GM19043 (cell line): Measurements from ENCODE around the gene LDHB.
"Not testable (repeated sequence)": the region's sequence is repeated elsewhere in the genome, so short reads cannot be mapped to it uniquely, and the experiment has no call there.

ENCODE experiments used
- ATAC-seq: cut with Tn5 transposase; IDR thresholded peaks from one replicate; pipeline ENCODE4 v1.9.1; 2021; ENCODE audit warnings: low read depth; ENCODE audit not compliant: unreplicated experiment

Gene LDHB

DNA sequence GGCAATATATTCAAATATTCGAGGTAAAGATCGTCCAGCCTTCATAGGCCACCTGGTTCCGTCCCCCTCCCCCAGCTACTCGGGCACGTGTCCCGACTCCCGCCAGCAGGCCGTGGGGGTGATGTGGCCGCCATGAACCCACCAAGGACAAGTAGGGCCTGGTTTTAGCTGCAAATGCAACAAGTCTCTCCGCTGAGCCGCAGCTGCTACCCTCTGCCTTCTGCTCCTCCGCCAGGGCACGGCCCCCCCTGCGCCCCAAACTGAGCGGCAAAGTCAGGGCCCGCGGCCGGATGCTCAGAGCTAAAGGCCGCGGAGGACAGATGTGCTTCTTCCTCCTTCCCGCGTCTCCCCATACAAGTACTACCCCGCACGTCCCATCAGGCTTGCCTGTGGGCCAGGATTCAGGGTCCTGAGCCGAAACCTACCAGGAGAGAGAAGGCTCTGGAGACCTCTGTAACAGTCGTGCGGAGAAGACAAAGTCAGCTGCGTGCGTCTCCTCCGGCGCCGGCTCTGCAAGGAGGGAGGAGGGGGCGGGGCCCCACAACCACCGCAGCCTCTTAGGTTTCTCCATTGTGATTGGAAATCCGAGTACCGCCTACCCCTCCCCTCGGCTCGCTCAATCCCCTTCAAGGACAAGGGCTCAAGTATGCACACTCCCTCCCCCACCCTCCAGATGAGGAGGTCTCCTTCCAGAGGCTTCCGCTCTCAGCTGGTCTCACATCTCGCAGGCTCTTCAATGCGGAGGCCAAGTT, at the start of gene LDHB:
LDHB (minus strand) TSS at position 517 of the 752 bp plus-strand sequence. CDS start 3,171 bp downstream, outside the sequence.
- ATAC-seq = peak; percentile 94

DNA sequence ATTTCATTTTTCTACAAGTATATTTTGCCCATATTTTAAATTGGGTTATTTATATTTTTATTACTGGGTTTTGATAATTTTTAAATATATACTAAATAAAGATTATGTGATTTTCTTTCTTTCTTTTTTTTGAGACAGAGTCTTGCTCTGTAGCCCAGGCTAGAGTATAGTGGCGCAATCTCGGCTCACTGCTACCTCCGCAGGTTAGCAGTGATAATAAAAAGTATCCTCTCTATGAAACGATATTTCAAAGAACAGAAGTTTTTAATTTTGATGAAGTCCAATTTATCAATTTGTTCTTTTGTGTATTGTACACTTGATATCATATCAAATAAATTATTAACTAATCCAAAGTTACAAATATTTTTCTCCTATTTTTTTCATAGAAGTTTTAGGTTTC, 47.2 kb upstream of the LDHB start:
- ATAC-seq = no peak

DNA sequence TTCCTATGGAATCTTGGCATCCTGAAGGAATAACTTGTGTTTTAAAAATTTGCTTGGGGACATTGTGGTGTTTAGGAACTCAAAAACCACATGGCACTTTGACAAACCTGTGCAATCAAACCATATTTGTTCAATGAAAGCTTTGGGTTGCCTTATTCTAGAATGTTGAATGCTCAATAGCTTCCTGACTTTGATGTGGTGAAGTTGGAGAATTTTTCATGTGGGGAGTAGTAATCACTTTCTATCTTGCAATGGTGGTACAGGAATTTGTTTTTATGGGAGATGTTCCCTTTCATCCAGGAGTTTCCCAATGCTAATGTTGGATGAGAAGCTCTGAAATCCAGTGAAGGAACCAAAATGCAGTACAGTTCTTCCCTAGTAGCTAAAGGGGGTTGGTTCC, 42.2 kb upstream of the LDHB start:
- ATAC-seq = no peak

DNA sequence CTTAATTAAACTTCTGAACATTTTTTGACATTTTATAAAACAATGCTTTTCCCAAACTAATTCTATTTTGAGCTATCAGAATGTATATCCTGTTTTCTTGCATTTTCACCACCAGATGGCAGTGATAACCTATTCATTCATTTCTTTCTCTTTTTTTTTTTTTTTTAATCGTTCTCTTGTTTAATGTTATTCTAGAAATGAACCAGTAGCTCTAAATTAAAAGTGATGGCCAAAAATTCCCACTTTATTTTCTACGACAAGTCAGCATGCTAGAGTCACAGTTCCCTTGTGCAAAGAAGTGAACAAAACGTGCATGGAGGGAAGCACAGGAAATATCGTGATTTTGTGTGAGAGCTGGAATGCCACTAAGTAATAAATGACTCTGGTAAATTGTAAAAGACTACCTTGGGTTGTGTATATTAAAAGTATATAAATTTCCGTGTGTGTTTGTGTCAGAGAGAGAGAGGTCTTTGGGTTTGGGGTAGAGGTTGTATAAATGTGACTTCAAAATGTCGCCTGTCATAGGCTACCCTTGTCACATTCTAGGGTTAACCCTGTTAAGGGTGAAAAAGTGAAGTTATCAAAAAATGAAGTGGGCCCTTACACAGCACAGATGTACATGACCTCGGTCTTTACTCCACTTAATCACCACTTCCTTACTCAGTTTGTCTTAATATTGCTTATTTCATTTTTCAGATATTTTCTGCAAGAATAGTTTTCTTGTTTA, 40.4 kb upstream of the LDHB start:
- ATAC-seq = no peak

DNA sequence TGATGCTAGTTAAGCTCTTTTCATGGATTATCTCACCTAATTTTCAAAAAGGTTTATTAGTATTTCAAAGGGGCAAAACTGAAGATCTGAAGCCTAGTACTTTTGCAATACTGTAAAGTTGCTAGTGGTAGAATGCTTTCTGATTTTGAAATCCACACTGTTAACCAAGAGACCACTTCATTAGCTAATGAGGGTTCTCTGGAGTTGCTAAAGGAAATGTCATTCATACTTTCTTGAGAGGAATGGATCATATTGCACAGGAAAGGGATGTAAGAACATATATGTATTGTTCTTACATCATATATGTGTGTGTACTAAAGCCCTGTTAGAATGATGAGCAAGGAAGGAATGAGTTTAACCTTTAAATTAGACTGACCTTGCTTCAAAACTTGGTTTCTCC, 39.0 kb upstream of the LDHB start:
- no peak for ATAC-seq

DNA sequence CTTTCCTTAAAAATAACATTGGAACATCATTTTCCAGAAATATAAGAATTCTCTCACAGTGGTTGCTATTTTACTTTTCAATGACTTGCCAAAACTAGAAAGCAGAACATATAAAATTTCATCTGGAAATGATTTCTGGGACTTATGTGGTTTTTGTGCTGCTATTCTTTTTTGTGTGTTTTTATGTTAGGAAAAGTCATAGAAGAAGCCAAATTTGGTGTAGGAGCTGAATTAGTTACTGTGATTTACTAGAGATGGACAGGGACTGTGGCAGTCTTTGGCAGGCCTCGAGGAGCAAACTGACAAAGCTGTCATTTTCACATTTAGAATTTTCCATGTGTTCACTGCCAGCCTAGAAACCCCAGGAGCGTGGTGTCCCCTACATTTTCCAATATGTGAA, 38.3 kb upstream of the LDHB start:
- ATAC-seq = no peak

DNA sequence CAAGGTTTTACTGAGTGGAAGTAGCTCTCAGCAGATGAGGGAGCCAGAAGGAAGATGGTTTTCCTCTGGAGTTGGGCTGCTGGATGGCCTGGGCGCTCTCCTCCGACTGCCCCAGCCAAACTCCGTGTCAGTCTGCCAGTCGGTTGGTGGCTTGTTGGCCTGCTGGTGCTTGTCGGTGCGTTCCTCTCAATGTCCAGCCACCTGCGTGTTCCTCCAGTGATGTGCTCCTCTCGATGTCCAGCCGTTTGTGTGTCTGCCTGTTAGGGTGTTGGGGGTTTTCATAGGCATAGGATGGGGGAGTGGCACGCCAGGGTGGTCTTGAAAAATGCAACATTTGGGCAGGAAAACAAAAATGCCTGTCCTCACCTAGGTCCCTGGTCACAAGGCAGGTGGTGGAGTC, 37.0 kb upstream of the LDHB start:
- ATAC-seq = no peak

DNA sequence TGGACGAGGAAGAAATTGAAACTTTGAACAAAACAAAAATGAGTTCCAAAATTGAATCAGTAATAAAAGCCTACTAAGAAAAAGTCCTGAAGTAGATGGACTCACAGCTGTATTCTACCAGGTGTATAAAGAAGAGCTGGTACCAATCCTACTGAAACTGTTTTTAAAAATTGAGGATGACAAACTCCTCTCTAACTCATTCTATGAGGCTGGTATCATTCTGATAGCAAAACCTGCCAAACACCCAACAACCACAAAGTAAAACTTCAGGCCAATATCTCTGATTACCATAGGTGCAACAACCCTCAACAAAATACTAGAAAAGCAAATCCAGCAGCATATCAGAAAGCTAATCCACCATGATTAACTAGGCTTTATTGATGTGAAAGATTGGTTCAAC, 33.9 kb upstream of the LDHB start:
- ATAC-seq = no peak

DNA sequence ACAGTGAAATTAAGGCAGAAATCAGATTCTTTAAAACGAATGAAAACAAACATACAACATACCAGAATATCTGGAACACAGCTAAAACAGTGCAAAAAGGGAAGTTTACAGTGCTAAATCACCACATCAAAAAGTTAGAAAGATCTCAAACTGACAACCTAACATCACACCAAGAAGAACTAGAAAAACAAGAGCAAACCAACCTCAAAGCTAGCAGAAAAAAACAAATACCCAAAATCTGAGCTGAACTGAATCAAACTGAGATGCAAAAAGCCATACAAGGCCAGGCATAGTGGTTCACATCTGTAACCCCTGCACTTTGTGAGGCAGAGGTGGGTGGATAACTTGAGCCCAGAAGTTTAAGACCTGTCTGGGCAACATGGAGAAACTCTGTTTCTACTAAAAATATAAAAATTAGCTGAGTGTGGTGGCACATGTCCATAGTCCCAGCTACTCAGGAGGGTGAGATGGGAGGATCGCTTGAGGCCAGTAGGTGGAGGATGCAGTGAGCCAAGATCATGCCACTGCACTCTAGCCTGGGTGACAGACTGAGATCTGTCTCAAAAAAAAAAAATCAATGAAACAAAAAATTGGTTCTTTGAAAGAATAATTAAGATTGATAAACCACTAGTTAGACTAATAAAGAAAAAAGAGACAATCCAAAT, 33.2 kb upstream of the LDHB start:
- ATAC-seq = no peak

DNA sequence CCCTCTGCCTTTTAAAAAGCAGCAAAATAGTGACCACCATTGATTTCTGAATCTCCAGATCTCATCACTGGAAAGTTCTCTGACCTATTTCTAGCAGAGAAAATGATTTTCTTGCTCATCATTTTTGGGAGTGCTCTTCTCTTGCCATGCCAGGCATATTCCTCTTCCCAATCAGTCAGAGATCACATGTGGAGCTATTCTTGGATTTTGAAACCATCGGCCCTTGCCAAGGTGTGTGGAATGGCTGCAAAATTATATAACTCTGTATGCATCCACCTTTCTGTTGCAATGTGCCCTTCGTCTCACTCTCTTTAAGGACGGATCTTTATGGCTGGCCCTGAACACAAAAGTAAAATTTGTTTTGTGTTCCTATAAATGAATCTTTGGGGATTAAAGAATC, 25.5 kb upstream of the LDHB start:
- ATAC-seq = no peak

DNA sequence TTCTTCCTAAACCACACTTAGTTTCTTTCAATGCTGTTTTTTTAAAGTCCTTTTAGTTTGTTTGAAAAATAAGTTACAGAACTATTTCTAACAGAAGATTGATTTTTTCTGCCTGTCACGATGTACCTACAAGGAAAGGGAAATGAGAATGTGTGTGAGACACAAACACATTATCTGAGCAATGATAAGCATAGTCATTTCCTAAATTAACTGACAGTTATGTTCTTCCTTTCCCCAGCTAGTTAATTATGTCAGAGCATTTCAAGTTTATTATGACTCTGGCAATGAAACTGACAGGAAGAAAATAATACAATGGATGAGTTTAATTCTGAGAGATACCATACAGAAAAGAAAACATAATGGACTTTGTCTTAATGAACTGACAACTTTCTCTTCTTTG, 21.3 kb upstream of the LDHB start:
- ATAC-seq = no peak

DNA sequence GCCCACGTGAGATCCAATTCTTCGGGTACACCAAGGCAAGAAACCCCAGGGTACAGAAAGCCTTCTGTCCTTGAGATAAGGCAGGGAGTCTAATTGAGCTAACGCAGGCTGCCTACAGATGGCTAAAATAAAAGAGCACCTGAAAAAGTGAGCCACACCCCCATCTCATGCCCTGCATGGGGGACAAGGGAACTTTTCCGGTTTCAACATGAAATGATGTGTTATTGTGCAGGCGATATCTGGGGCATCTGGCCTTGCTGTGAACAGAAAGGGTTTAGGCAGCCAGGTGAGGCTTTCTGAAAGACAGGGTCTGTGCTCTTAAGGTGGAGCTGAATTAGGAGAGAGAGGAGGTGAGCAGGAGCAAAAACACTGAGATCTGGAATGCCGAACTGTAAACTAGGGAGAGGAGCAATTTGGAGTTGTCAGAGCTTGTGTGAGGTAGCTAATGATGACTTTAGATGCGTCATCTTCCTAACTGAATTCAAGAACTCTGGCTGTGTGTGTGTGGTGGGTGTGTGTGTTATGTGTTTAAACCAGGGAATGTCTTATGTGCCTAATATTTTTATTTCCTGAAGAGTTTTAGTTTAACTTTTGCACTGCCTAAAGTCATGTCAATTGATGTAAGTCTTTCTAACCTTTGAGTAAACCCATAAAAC, 20.1 kb upstream of the LDHB start:
- no peak for ATAC-seq

DNA sequence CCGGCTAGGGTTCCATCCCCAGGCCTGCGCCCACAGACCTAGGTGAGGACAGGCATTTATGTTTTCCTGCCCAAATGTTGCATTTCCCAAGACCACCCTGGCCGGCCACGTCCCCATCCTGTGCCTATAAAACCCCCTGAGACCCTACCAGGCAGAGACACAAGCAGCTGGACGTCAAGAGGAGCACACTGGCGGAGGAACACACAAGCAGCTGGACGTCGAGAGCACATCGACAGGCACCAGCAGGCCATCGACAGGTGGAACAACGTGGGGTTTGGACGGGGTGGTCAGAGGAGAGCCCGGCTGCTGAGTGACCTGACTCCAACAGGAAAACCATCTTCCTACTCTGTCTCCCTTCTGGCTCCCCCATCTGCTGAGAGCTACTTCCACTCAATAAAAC, 19.6 kb upstream of the LDHB start:
- ATAC-seq = no peak

DNA sequence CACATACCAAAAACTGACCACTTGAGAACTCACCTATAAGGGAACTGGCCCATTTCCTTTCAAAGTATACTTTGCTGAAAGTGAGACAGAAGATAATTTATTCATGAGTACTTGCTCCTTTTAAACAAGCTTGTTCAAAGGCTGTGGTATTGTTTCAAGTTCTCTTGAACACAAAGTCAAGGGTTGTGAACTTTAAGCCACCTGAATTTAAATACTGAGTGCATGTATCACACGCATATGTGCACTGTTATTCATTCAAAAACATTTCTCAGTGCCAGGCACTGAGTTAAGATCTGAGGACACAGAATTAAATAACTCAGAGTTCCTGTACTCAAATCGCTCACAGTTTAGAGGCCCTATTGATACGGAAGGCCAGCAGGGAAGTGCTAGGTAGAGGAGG, 19.1 kb upstream of the LDHB start:
- no peak for ATAC-seq

DNA sequence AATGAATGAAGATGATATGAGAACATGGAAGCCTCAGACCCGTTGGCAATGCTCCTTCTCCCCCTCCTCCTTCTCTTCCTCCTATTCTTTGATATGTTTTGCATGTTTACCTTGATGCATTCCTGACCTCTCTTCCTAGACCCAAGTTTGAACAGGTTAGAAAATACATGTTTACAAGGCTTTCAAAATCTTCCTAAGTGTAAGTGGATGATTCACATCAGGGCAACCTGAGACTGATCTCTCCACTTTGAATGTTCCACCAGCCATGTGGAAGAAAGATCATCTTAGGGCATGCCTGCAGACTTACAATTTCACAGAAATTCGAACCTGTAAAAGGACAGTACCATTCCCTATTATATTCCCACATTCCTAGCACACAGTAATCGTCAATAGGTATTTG, 18.0 kb upstream of the LDHB start:
- ATAC-seq = no peak

DNA sequence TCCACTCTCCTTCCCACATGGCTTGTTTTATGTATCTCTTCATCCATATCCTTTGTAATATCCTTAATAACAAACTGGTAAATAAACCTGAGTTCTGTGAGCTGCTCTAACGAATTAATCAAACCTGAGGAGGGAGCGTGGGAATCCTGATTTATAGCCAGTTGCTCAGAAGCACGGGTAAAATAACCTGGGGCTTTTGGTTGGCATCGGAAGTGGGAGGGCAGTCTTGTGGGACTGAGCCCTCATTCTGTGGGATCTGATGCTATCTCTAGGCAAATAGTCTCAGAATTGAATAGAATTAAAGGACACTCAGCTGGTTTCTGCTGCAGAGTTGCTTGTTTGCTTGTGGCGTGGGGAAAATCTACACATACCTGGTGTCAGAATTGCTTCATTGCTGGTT, 17.5 kb upstream of the LDHB start:
- no peak for ATAC-seq

DNA sequence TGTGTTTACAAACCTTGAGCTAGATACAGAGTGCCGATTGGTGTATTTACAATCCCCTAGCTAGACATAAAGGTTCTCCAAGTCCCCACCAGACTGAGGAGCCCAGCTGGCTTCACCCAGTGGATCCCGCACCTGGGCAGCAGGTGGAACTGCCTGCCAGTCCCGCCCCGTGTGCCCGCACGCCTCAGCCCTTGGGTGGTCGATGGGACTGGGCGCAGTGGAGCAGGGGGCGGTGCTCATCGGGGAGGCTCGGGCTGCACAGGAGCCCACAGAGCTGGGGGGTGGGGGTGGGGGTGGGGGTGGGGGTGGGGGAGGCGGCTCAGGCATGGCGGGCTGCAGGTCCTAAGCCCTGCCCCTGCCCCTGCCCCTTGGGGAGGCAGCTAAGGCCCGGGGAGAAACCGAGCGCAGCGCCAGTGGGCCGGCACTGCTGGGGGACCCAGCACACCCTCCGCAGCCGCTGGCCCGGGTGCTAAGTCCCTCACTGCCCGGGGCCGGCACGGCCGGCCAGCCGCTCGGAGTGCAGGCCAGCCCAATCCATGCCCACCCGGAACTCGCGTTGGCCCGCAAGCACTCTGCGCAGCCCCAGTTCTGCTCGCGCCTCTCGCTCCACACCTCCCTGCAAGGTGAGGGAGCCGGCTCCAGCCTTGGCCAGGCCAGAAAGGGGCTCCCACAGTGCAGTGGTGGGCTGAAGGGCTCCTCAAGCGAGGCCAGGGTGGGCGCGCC, 16.3 kb upstream of the LDHB start:
- ATAC-seq = not testable (repeated sequence)

DNA sequence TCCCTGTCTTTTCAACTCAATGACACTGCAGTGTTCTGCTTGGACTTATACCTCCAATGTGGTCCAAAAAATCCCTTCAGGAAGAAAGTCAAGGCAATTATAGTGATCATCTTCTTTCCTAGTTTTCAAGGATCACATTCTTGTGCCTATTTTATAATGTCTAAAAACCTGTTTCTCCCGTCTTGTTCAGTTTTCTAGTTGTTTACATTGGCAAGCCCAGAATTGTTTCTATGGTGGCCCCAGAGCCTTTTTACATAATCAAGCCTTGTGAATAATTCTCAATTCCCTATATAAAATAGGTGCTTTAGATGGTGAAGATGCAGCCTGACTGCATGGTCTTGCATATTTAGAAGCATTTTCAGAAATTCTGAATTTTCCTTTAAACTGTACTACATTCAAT, 14.5 kb upstream of the LDHB start:
- no peak for ATAC-seq

DNA sequence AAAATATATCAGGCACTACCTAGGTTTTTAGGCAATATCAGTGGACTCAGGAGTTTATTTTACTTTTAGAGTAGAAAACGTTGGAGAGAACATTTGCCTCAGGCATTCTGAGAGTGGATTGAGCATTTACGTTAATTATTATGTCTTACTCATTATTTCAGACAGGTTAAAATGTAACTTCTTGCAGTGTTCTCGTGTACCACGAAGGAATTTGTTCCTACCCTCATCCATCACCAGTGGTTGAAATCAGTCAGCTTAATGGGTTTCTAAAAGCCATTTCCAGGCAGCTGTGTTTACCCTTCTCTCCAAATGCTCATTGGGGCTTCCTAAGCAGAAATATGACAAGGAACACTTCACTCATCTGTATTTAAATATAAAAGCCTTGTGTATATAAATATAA, 9.1 kb upstream of the LDHB start:
- no peak for ATAC-seq

DNA sequence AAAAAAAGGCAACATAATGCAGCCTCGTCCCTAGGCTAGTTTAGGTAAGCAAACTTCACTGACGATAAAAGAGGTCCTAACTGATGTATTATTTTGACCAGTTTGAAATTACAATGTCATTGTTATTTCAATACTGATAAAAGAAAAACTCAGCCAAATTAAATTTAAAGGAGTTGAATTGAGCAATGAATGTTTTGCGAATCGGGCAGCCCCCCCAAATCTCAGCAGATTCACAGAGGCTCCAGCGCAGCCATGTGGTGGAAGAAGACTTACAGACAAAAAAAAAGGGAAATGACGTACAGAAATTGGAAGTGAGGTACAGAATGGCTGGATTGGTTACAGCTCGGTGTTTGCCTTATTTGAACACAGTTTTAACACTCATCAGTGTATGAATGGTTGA, 8.2 kb upstream of the LDHB start:
- ATAC-seq = no peak
